Right atrium auricular region (tissue), 2 donors: Measurements from ENCODE around the gene PLA2G2D. TPM values are rescaled to one million over a fixed set of nuclear protein-coding genes. Genes with fewer than 3 reads are reported as not detected.
A peak's percentile ranks its signal among the peaks of the same experiment; 100 is the strongest.

Source experiments
- DNase-seq: peaks from one replicate; pipeline ENCODE4 v3.0.0-alpha.2; 2019; ENCODE audit warnings: low spot score
- H3K27ac ChIP-seq, 2 donors: fragments of 200-600 bp; sonication (generic); 1 replicate in 1 of 2; 2 replicates in 1 of 2; pipeline ENCODE4 v1.5.1; 2016 to 2019
- H3K27me3 ChIP-seq, 2 donors: fragments of 200-600 bp; sonication (generic); one replicate each; pipeline versions ENCODE4 v1.5.1 to v1.6.0; 2017 to 2019
- H3K36me3 ChIP-seq: fragments of 200-600 bp; sonication (generic); one replicate; pipeline ENCODE4 v1.5.1; 2016
- H3K4me1 ChIP-seq, 2 donors: fragments of 200-600 bp; sonication (generic); one replicate each; pipeline versions ENCODE4 v1.5.1 to v1.6.0; 2017 to 2019
- H3K4me3 ChIP-seq, 2 donors: fragments of 200-600 bp; sonication (generic); 1 replicate in 1 of 2; 2 replicates in 1 of 2; pipeline ENCODE4 v1.5.1; 2017 to 2019; ENCODE audit warnings: mild to moderate bottlenecking in 1 of 2, moderate library complexity in 1 of 2
- H3K9me3 ChIP-seq, 2 donors: fragments of 200-600 bp; sonication (generic); one replicate each; pipeline ENCODE4 v1.5.1; 2019
- CTCF ChIP-seq, 2 donors: fragments of 200-600 bp; sonication (generic); IDR thresholded peaks; one replicate each; pipeline ENCODE4 v1.5.1; 2019; ENCODE audit warnings: antibody characterized with exemption in 2 of 2
- total RNA-seq, 2 donors: library from RNA; depleted of rRNA; stranded (reverse); fragments of >200 nt; gene quantifications; one replicate each; pipeline ENCODE4 v1.1.0, GENCODE V29; 2016

Gene PLA2G2D
- total RNA-seq, 2 donors from 2014 or later = not detected

GRCh38 chr1:20107351-20107750 is 12.0 kb downstream of the PLA2G2D start:
- TF ChIP-seq CTCF (IDR thresholded peaks at IDR 0.05) = no peak
- Histone ChIP-seq H3K27me3 (no peaks in the 10 kb centered on the region), H3K27ac (no peak overlapping the region), H3K9me3 (no peaks in the 10 kb centered on the region), H3K4me3 (no peak overlapping the region), H3K36me3 (no peaks in the 10 kb centered on the region), H3K4me1 (peaks cover 0 to 12% of the 10 kb centered on the region in 2 donors)
- DNase-seq = no peak

DNA sequence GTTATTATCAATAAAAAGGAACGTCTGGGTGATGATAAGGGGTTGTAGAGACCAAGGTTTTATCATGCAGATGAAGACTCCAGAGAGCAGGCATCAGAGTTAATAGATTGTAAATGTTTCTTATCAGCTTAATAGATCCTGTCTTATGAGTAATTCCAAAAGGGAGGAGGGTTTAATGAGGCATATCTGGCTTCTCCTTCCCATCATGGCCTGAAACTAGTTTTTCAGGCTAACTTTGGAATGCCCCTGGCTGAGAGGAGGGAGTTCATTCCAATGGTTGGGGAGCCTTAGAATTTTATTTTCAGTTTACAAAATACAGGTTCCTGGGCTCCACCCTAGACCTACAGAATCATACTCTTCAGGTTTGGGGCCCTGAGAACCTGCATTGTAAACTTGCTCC is 13.5 kb downstream of the PLA2G2D start:
- no peak overlapping the region for H3K27ac ChIP-seq
- H3K4me3 ChIP-seq = no peak overlapping the region
- TF ChIP-seq CTCF (IDR thresholded peaks at IDR 0.05) = no peak
- no peaks in the 10 kb centered on the region for H3K27me3 ChIP-seq
- no peaks in the 10 kb centered on the region for H3K36me3 ChIP-seq
- peaks cover 0 to 12% of the 10 kb centered on the region in 2 donors for H3K4me1 ChIP-seq
- H3K9me3 ChIP-seq = no peaks in the 10 kb centered on the region
- DNase-seq = no peak

- TF ChIP-seq CTCF (IDR thresholded peaks at IDR 0.05) = no peak
Measured at GRCh38 chr1:20102875-20103274, 16.5 kb downstream of the PLA2G2D start.

DNA sequence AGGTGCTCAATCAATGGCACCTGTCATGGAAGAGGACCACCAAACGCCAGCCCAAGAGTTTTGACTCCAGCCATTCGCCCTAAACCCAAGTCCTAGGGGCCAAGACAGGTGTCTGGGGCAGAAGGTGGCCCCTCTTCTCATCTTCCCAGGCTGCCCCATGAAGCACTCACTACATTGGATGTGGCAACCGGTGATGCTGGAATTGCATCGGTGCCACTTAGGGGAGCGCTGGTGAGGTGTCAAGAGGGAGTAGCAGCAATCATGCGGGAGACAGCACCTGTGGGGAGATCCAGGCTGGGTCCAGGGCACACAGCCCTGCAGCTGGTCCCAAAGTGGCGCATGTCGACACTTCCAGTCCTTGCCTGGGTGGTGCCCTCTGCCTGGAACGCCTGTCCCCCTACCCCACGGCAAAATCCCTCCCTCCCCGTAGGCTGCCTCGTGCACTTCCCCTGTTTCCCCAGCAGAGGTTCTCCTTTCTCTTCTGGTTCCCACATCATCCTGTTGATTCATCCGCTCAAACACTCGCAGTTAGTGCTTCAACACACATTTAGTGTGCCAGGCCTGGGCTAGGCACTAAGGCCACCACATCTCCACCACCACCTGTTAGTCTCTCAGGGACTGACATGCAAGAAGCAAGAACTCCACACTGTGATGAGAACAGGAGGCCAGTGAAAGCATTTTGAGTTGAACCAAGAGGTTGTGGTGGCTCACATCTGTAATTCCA is 18.5 kb downstream of the PLA2G2D start:
- Histone ChIP-seq H3K27ac (no peak overlapping the region), H3K4me3 (no peak overlapping the region), H3K9me3 (no peaks in the 10 kb centered on the region), H3K4me1 (no peaks in the 10 kb centered on the region), H3K27me3 (no peaks in the 10 kb centered on the region), H3K36me3 (no peaks in the 10 kb centered on the region)
- no peak for DNase-seq
- peak; percentile 89 to 91 for TF ChIP-seq CTCF (IDR thresholded peaks at IDR 0.05)

More at GRCh38 chr1:20102875-20103274, 16.5 kb downstream of the PLA2G2D start:
- Histone ChIP-seq H3K27ac (no peak overlapping the region), H3K4me1 (no peaks in the 10 kb centered on the region), H3K9me3 (no peaks in the 10 kb centered on the region), H3K4me3 (no peak overlapping the region), H3K27me3 (no peaks in the 10 kb centered on the region), H3K36me3 (no peaks in the 10 kb centered on the region)
- DNase-seq = no peak

- H3K4me3 ChIP-seq = no peak overlapping the region
- no peaks in the 10 kb centered on the region for H3K9me3 ChIP-seq
- no peaks in the 10 kb centered on the region for H3K36me3 ChIP-seq
- DNase-seq = no peak
- H3K27ac ChIP-seq = no peak overlapping the region
- no peaks in the 10 kb centered on the region for H3K27me3 ChIP-seq
- no peak for TF ChIP-seq CTCF (IDR thresholded peaks at IDR 0.05)
- H3K4me1 ChIP-seq = peaks cover 0 to 3% of the 10 kb centered on the region in 2 donors
Measured at GRCh38 chr1:20099533-20099932, 19.8 kb downstream of the PLA2G2D start.
